DND-41 (cell line): ENCODE results near the gene CPNE1.

Experiments used
- EZH2 ChIP-seq: IDR thresholded peaks from 3 replicates; pipeline ENCODE4 v1.6.1; 2012; ENCODE audit warnings: borderline replicate concordance, low read depth, mild to moderate bottlenecking, moderate library complexity, low read length, inconsistent platforms; ENCODE audit not compliant: severe bottlenecking
- TF ChIP-seq, protein P1 (sequence below): IDR thresholded peaks from 2 replicates; pipeline ENCODE4 v1.5.1; 2012; ENCODE audit warnings: borderline replicate concordance, low read length, moderate library complexity, mild to moderate bottlenecking; ENCODE audit not compliant: poor library complexity, severe bottlenecking; ENCODE audit errors: extremely low read depth

DNA sequence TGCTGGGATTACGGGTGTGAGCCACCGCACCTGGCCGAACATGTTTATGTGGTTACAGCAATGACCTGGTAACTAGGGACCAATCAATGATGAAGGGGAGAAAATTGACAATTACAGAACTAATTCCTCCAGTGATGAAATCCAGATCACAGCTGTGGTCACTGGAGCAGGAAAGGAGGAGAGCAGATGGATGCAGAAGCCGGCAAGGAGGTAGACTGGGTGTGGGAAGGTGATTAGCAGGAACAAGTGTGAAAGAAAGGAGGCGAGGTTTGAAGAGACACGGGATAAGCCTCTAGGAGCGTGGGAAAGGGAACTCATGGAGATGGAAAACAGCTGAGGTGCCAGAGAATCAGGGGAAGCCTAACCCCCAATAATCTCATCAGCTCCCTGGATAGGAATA, 66.2 kb downstream of the CPNE1 start:
- TF ChIP-seq, protein P1, sequence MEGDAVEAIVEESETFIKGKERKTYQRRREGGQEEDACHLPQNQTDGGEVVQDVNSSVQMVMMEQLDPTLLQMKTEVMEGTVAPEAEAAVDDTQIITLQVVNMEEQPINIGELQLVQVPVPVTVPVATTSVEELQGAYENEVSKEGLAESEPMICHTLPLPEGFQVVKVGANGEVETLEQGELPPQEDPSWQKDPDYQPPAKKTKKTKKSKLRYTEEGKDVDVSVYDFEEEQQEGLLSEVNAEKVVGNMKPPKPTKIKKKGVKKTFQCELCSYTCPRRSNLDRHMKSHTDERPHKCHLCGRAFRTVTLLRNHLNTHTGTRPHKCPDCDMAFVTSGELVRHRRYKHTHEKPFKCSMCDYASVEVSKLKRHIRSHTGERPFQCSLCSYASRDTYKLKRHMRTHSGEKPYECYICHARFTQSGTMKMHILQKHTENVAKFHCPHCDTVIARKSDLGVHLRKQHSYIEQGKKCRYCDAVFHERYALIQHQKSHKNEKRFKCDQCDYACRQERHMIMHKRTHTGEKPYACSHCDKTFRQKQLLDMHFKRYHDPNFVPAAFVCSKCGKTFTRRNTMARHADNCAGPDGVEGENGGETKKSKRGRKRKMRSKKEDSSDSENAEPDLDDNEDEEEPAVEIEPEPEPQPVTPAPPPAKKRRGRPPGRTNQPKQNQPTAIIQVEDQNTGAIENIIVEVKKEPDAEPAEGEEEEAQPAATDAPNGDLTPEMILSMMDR, result no peak
- no peak for TF ChIP-seq EZH2
